ENCODE results near the gene TMEM150B. TPM values are rescaled to one million over a fixed set of nuclear protein-coding genes. Genes with fewer than 3 reads are reported as not detected.
A peak's percentile ranks its signal among the peaks of the same experiment; 100 is the strongest.

TMEM150B gene
- total RNA-seq, 1 donor from 2014 or later, result 1.2 TPM

DNA sequence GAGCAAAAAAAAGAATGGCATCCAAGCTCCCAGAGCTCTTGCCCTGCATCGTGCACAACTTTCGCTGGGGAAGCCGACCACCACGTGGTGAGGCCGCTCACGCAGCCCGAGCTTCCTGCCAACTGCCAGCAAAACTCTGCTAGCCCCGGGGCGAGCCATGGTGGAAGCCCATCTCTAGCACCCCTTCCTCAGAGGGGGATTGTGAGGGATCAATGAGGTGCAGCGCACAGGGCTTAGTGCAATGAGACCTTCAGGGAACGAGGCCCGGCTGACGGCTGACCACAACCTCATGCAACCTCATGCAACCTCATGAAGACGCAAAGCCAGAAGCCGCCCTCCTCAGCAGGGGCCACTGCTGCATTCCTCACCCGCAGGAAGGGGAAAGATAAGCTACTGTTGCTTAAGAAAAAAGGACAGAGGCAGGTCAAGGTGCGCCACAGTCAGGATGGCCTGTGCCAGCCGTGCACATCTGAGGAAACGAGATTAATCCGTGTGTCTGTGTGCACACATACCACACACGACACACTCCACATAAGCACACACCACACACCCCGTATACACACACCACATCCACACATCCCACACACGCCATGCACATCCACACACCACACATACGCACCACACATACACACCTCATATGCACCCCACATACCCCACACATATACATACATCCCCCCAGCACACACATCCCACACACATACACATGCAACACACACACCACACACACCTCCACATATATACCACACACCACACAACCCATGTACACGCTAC lies 54.8 kb downstream of the TMEM150B start:
- intact Hi-C loops (cut with DNase I), result no loop called here
- DNase-seq (ENCODE audit: missing footprints) (peak; percentile 45), ATAC-seq (no peak)

DNA sequence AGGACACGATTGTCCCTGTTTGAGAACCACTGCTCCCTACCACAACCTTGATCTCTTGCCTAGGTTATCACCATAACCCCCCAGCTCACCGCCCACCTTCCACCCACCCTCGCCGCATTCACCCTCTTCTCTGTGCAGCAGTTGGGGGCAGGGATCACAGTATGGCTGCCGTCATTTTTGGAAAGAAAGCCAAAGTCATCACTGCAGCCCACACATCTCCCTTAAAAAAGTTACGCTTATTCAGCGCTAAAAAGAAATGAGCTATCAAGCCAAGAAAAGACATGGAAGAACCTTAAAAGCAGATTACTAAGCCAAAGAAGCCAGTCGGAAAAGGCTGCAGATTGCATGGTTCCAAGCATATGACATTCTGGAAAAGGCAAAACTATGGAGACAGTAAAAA lies 55.8 kb downstream of the TMEM150B start:
- DNase-seq (ENCODE audit: missing footprints), result no peak
- intact Hi-C loops (cut with DNase I), result no loop called here
- no peak for ATAC-seq

DNA sequence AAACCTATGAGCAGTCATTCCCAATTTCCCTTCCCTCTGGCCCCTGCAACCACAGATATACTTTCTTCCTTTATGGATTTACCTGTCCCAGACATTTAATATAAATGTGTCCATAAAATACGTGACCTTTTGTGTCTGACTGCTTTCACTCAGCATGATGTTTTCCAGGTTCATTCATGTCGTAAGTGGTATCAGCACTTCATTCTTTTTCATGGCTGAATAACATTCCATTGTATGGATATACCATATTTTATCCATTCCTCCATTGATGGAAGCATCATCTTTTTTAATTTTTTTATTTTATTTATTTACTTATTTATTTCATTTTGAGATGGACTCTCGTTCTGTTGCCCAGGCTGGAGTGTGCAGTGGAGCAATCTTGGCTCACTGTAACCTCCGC lies 58.3 kb downstream of the TMEM150B start:
- DNase-seq (ENCODE audit: missing footprints) (no peak), ATAC-seq (no peak)
- intact Hi-C loops (cut with DNase I), result no loop called here

DNA sequence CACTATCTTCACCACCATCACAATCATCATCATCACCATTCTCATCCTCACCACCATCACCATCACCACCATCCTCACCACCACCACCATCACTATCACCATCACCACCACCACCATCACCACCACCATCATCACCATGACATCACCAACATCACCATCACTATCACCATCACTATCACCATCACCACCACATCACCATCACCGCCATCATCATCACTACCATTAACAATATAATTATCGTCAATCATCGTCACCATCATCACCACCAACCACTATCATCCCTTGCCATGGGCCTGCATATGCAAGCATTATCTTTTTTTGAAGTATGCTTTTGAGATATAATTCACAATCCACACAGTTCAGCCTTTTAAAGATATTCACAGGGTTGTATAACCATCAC lies 58.7 kb downstream of the TMEM150B start:
- DNase-seq (ENCODE audit: missing footprints) (no peak), ATAC-seq (no peak)
- intact Hi-C loops (cut with DNase I), result no loop called here

DNA sequence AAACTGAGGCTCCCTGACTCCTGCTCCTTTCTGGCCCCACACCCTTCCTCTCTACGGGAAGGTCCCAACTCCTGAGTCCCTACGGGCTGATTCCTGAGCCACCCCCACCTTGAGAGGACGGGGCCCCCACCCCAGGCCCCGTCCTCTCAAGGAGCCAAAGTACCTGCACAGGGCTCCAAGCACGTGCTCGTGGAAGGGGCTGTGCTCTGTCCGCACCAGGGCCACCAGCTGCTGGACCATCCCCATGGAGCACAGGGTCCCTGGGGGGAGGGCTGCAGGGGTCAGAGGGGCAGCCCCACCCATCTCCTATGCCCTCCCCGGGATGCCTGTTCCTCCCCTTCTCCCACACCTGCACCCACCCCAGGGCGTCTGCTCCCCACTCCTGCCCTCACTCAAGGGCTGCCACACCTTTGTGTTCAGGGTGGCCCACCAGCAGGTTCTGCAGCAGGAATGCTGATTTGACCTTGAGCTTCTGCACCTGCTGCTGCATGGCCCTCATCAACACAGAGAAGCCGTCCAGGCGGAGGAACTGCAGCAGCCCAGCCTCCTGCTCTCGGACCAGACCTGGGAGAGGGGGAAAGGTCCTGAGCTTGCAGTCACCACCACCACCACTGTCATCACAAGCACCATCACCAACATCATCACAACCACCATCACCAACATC lies 59.3 kb downstream of the TMEM150B start:
- intact Hi-C loops (cut with DNase I), result no loop called here
- DNase-seq (ENCODE audit: missing footprints) (peak; percentile 32), ATAC-seq (no peak)

DNA sequence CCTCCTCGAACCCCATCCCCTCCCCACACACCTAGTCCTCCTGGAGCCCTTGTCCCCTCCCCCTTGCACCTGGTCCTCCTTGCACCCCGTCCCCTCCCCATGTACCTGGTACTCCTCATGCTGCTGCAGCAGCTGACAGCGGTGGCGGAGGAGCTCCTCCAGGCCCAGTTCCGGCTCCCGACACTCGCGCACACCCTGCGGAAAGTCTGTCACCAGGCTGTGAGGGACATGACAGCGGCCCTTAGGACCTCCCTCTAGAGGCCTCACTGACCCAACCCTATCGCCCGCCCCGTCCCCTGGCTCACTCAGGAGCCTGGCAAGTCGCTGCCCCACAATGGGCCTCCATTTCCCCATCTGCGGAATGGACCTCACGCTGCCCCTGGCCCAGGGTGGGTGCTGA lies 60.0 kb downstream of the TMEM150B start:
- ATAC-seq, result no peak
- intact Hi-C loops (cut with DNase I), result no loop called here
- peak; percentile 37 for DNase-seq (ENCODE audit: missing footprints)

DNA sequence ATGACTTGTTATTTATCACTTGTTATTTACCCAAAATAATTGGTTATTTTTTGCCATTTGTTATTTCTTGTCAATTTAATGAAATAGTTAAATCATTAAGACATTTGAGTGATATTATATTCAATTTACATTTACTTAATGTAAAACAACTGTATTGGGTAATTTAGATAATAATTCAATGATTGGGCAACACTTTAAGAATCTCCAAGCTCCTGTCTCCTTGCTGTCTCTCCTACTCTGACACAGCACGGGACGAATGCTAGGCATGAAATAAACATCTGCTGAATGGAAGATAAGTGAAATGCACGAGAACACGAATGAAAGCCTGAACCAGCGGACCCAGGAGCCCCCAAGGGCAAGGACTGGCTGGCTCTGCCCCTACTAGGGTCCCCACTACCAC lies 60.6 kb downstream of the TMEM150B start:
- intact Hi-C loops (cut with DNase I), result no loop called here

More for the DNA sequence above, 60.6 kb downstream of the TMEM150B start:
- no peak for ATAC-seq
- DNase-seq (ENCODE audit: missing footprints), result peak; percentile 4

Other genes starting within 250 kb of the TMEM150B start
- gene EPS8L1, start 249.5 kb downstream of the TMEM150B start, total RNA-seq, result 1.9 TPM
- gene PPP1R12C, start 207.7 kb downstream of the TMEM150B start, total RNA-seq, result 140 TPM
- gene TNNT1, start 176.1 kb downstream of the TMEM150B start, total RNA-seq, result 66.0 TPM
- 4,708 TPM for gene TNNI3, start 167.6 kb downstream of the TMEM150B start, total RNA-seq
- 0.73 TPM for gene DNAAF3, start 158.7 kb downstream of the TMEM150B start, total RNA-seq
- not detected for gene SYT5, start 145.1 kb downstream of the TMEM150B start, total RNA-seq
- 0.87 TPM for gene PTPRH, start 115.8 kb downstream of the TMEM150B start, total RNA-seq
- 1.6 TPM for gene TMEM86B, start 96.6 kb downstream of the TMEM150B start, total RNA-seq
- gene PPP6R1, start 66.3 kb downstream of the TMEM150B start, total RNA-seq, result 39.5 TPM
- gene HSPBP1, start 45.2 kb downstream of the TMEM150B start, total RNA-seq, result 30.2 TPM
- gene BRSK1, start 41.3 kb downstream of the TMEM150B start, total RNA-seq, result 2.4 TPM
- gene KMT5C, start 14.5 kb upstream of the TMEM150B start, total RNA-seq, result 6.2 TPM
- not detected for gene COX6B2, start 29.4 kb upstream of the TMEM150B start, total RNA-seq
- not detected for gene GARIN5B, start 37.9 kb upstream of the TMEM150B start, total RNA-seq
- not detected for gene IL11, start 45.1 kb upstream of the TMEM150B start, total RNA-seq
- not detected for gene TMEM190, start 51.5 kb upstream of the TMEM150B start, total RNA-seq
- 0.24 TPM for gene TMEM238, start 59.0 kb upstream of the TMEM150B start, total RNA-seq
- gene RPL28, start 60.6 kb upstream of the TMEM150B start, total RNA-seq, result 664 TPM
- 31.2 TPM for gene UBE2S, start 82.4 kb upstream of the TMEM150B start, total RNA-seq
- not detected for gene SHISA7, start 118.0 kb upstream of the TMEM150B start, total RNA-seq
- 55.2 TPM for gene ISOC2, start 136.3 kb upstream of the TMEM150B start, total RNA-seq
- not detected for gene C19orf85, start 139.4 kb upstream of the TMEM150B start, total RNA-seq
- 5.7 TPM for gene ZNF628, start 151.3 kb upstream of the TMEM150B start, total RNA-seq
- gene NAT14, start 159.8 kb upstream of the TMEM150B start, total RNA-seq, result 5.6 TPM
- gene SSC5D, start 163.1 kb upstream of the TMEM150B start, total RNA-seq, result 3.4 TPM
- 12.7 TPM for gene SBK2, start 211.8 kb upstream of the TMEM150B start, total RNA-seq
- gene SBK3, start 220.2 kb upstream of the TMEM150B start, total RNA-seq, result 17.6 TPM